Caco-2 (cell line): Measurements from ENCODE around the gene SCAPER. TPM values are rescaled to one million over a fixed set of nuclear protein-coding genes. Genes with fewer than 3 reads are reported as not detected.

ENCODE experiments used
- BruUV-seq: library from RNA; stranded (reverse); fragments of 400-500 nt; replicated peaks from 2 replicates; lab custom pipeline; 2021; lab: Mats Ljungman, UMichigan
- CTCF ChIA-PET: fragments of 300-600 bp; sonication (Branson Sonifier 250); formaldehyde crosslinking; loops from one replicate; lab custom pipeline; 2022; ENCODE audit warnings: antibody characterized with exemption; lab: Charles Lee
- POLR2A ChIA-PET: fragments of 300-600 bp; sonication (Branson Sonifier 250); formaldehyde crosslinking; loops from one replicate; lab custom pipeline; 2022; ENCODE audit warnings: antibody characterized with exemption; lab: Charles Lee
- DNase-seq, 2 experiments: peaks; one replicate each; pipeline versions ENCODE4 v3.0.0 to v3.0.0-alpha.2; 2020 to 2022
- H3K27me3 ChIP-seq: replicated peaks from 2 replicates; pipeline ENCODE4 v1.6.0; 2011; ENCODE audit warnings: low read length; ENCODE audit not compliant: control insufficient read depth, insufficient read depth
- H3K36me3 ChIP-seq: 2 replicates; pipeline ENCODE4 v1.5.1; 2011; ENCODE audit warnings: low read length; ENCODE audit not compliant: control insufficient read depth, insufficient read depth
- H3K4me1 ChIP-seq: fragments of 250-450 bp; sonication (Bioruptor Pico); 2 replicates; pipeline ENCODE4 v1.5.1; 2020; ENCODE audit warnings: mild to moderate bottlenecking
- H3K4me3 ChIP-seq: 2 replicates; pipeline ENCODE4 v1.5.1; 2011; ENCODE audit warnings: low read depth, mild to moderate bottlenecking, control low read depth, low read length
- H3K9me3 ChIP-seq: fragments of 250-450 bp; sonication (Bioruptor Pico); 2 replicates; pipeline ENCODE4 v1.5.1; 2020; ENCODE audit warnings: mild to moderate bottlenecking, moderate library complexity
- H3K27ac Mint-ChIP-seq: one replicate; pipeline ENCODE4 v1.8.0; 2022; ENCODE audit warnings: mixed read lengths; ENCODE audit not compliant: unreplicated experiment
- H3K27me3 Mint-ChIP-seq: one replicate; pipeline ENCODE4 v1.8.0; 2022; ENCODE audit warnings: mixed read lengths; ENCODE audit not compliant: insufficient read depth, unreplicated experiment
- H3K36me3 Mint-ChIP-seq: one replicate; pipeline ENCODE4 v1.8.0; 2022; ENCODE audit warnings: mild to moderate bottlenecking, mixed read lengths; ENCODE audit not compliant: insufficient read depth, unreplicated experiment
- H3K4me1 Mint-ChIP-seq: one replicate; pipeline ENCODE4 v1.8.0; 2022; ENCODE audit warnings: low read depth, mixed read lengths; ENCODE audit not compliant: unreplicated experiment
- H3K4me3 Mint-ChIP-seq: one replicate; pipeline ENCODE4 v1.8.0; 2022; ENCODE audit warnings: mild to moderate bottlenecking, moderate library complexity, mixed read lengths; ENCODE audit not compliant: unreplicated experiment
- H3K9me3 Mint-ChIP-seq: one replicate; pipeline ENCODE4 v1.8.0; 2022; ENCODE audit warnings: mixed read lengths; ENCODE audit not compliant: unreplicated experiment
- intact Hi-C: fragments of 100-400 bp; cut with micrococcal nuclease; formaldehyde crosslinking; loops from one replicate; pipeline ENCODE4 v1.10.0; 2022; ENCODE audit not compliant: unreplicated experiment
- total RNA-seq: library from RNA; stranded (reverse); gene quantifications from 2 replicates; pipeline ENCODE4 v1.2.3, GENCODE V29; 2022
- TF ChIP-seq, protein P1 (sequence below), 2 experiments: fragments of 200-600 bp in 1 of 2; IDR thresholded peaks; 1 replicate in 1 of 2; 2 replicates in 1 of 2; pipeline versions ENCODE4 v1.5.1 to v1.8.0; 2011 to 2022; ENCODE audit warnings: antibody characterized with exemption in 1 of 2, control low read depth in 1 of 2, inconsistent platforms in 1 of 2, low read depth in 1 of 2, low read length in 1 of 2, mild to moderate bottlenecking in 1 of 2, moderate library complexity in 1 of 2; ENCODE audit not compliant: insufficient read depth in 1 of 2, severe bottlenecking in 1 of 2, unreplicated experiment in 1 of 2

SCAPER gene
- total RNA-seq, 1 experiment from 2014 or later, result 24.6 TPM

GRCh38 chr15:76815421-76815820, 89.7 kb downstream of the SCAPER start:
- intact Hi-C loops, result no loop called here
- Mint-ChIP-seq H3K4me1 (no peaks in the 10 kb centered on the region), H3K4me3 (no peak overlapping the region), H3K9me3 (no peaks in the 10 kb centered on the region), H3K27me3 (no peaks in the 10 kb centered on the region), H3K36me3 (peaks cover 6% of the 10 kb centered on the region), H3K27ac (no peak overlapping the region)
- ChIA-PET POLR2A (no interaction called here), CTCF (no interaction called here)
- Histone ChIP-seq H3K36me3 (no peaks in the 10 kb centered on the region), H3K4me1 (no peaks in the 10 kb centered on the region), H3K27me3 (no peaks in the 10 kb centered on the region), H3K9me3 (no peaks in the 10 kb centered on the region), H3K4me3 (no peak overlapping the region)
- TF ChIP-seq, protein P1, sequence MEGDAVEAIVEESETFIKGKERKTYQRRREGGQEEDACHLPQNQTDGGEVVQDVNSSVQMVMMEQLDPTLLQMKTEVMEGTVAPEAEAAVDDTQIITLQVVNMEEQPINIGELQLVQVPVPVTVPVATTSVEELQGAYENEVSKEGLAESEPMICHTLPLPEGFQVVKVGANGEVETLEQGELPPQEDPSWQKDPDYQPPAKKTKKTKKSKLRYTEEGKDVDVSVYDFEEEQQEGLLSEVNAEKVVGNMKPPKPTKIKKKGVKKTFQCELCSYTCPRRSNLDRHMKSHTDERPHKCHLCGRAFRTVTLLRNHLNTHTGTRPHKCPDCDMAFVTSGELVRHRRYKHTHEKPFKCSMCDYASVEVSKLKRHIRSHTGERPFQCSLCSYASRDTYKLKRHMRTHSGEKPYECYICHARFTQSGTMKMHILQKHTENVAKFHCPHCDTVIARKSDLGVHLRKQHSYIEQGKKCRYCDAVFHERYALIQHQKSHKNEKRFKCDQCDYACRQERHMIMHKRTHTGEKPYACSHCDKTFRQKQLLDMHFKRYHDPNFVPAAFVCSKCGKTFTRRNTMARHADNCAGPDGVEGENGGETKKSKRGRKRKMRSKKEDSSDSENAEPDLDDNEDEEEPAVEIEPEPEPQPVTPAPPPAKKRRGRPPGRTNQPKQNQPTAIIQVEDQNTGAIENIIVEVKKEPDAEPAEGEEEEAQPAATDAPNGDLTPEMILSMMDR (IDR thresholded peaks at IDR 0.05; ENCODE audit: insufficient read depth in 1 of 2, low read depth in 1 of 2, low read length in 1 of 2, severe bottlenecking in 1 of 2, unreplicated experiment in 1 of 2), result no peak
- BruUV-seq, result no TSS peak
- DNase-seq, result no peak

DNA sequence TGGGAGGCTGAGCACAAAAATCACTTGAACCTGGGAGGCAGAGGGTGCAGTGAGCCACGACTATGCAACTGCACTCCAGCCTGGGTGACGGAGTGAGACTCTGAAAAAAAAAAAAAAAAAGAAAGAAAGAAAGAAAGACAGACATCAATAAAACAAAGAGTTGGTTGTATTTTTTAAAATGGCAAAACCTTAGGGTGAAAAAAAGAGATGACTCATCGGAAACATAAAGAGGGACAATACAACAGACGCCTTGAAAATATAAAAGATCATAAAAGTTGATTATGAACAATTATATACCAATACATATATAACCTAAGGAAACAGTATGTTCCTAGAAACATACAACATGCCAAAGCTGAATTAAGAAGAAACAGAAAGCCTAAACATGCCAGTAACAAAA, 92.8 kb downstream of the SCAPER start:
- ChIA-PET CTCF (no interaction called here), POLR2A (no interaction called here)
- H3K36me3 ChIP-seq, result no peaks in the 10 kb centered on the region
- TF ChIP-seq, protein P1 (IDR thresholded peaks at IDR 0.05; ENCODE audit: insufficient read depth in 1 of 2, low read depth in 1 of 2, low read length in 1 of 2, severe bottlenecking in 1 of 2, unreplicated experiment in 1 of 2), result no peak
- no peak overlapping the region for H3K4me3 ChIP-seq
- Mint-ChIP-seq H3K27me3 (no peaks in the 10 kb centered on the region), H3K27ac (no peak overlapping the region), H3K9me3 (no peaks in the 10 kb centered on the region), H3K36me3 (peaks cover 6% of the 10 kb centered on the region), H3K4me3 (no peak overlapping the region), H3K4me1 (peaks cover 11% of the 10 kb centered on the region)
- H3K9me3 ChIP-seq, result no peaks in the 10 kb centered on the region
- intact Hi-C loops, result no loop called here
- H3K4me1 ChIP-seq, result no peaks in the 10 kb centered on the region
- no peak for DNase-seq
- H3K27me3 ChIP-seq, result no peaks in the 10 kb centered on the region
- no TSS peak for BruUV-seq

DNA sequence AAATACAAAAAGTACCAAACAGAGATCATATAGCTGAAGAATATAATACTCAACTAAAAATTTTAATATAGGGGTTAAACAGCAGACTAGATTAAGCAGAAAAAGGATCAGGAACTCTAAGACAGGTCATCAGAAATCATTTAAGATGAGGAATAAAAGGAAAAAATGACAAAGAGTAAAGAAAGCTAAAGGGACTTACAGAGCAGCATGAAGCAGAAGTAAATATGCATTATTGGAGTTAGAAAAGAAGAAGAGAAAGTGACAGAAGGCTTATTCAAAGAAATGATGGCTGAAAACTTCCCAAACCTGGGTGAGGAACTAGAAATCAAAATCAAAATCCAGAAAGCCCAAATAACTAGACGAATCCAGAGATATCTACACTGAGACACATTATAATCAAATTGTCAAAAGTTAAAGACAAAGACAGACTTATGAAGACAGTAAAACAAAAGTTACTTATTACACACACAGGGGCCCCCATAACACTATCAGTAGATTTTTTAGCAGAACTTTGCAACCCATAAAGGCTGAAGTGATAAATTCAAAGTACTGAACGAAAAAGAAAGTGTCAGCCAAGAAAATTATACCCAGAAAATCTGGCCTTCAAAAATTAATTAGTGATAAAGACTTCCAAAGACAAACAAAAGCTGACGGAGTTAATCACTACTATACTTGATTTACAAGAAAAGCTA, 95.6 kb downstream of the SCAPER start:
- Mint-ChIP-seq H3K4me3 (no peak overlapping the region), H3K27me3 (no peaks in the 10 kb centered on the region), H3K9me3 (no peaks in the 10 kb centered on the region), H3K4me1 (peaks cover 11% of the 10 kb centered on the region), H3K27ac (no peak overlapping the region), H3K36me3 (peaks cover 6% of the 10 kb centered on the region)
- ChIA-PET POLR2A (no interaction called here), CTCF (no interaction called here)
- H3K27me3 ChIP-seq, result no peaks in the 10 kb centered on the region
- TF ChIP-seq, protein P1 (IDR thresholded peaks at IDR 0.05; ENCODE audit: insufficient read depth in 1 of 2, low read depth in 1 of 2, low read length in 1 of 2, severe bottlenecking in 1 of 2, unreplicated experiment in 1 of 2), result no peak
- intact Hi-C loops, result no loop called here
- BruUV-seq, result no TSS peak
- no peak for DNase-seq
- H3K4me3 ChIP-seq, result no peak overlapping the region
- no peaks in the 10 kb centered on the region for H3K4me1 ChIP-seq
- no peaks in the 10 kb centered on the region for H3K9me3 ChIP-seq
- H3K36me3 ChIP-seq, result no peaks in the 10 kb centered on the region
